GM13977 (cell line): ENCODE measurements around the gene RNF126.

ENCODE experiments used
- DNase-seq: peaks from one replicate; pipeline ENCODE4 v3.0.0; 2012; ENCODE audit warnings: low spot score
- in situ Hi-C: fragments of 300-500 bp; cut with MboI; formaldehyde crosslinking; loops from one replicate; pipeline ENCODE4 v1.12.0; 2022; ENCODE audit warnings: low sequenced_read_pairs, low pct_unique_long_range_greater_than_20kb, mixed read lengths, inconsistent platforms; ENCODE audit not compliant: unreplicated experiment
- TF ChIP-seq, protein P1 (sequence below): IDR thresholded peaks from 2 replicates; pipeline ENCODE4 v1.5.1; 2012; ENCODE audit warnings: mild to moderate bottlenecking, control low read depth; ENCODE audit not compliant: insufficient read depth; ENCODE audit errors: extremely low read depth, missing control alignments

RNF126 gene

DNA sequence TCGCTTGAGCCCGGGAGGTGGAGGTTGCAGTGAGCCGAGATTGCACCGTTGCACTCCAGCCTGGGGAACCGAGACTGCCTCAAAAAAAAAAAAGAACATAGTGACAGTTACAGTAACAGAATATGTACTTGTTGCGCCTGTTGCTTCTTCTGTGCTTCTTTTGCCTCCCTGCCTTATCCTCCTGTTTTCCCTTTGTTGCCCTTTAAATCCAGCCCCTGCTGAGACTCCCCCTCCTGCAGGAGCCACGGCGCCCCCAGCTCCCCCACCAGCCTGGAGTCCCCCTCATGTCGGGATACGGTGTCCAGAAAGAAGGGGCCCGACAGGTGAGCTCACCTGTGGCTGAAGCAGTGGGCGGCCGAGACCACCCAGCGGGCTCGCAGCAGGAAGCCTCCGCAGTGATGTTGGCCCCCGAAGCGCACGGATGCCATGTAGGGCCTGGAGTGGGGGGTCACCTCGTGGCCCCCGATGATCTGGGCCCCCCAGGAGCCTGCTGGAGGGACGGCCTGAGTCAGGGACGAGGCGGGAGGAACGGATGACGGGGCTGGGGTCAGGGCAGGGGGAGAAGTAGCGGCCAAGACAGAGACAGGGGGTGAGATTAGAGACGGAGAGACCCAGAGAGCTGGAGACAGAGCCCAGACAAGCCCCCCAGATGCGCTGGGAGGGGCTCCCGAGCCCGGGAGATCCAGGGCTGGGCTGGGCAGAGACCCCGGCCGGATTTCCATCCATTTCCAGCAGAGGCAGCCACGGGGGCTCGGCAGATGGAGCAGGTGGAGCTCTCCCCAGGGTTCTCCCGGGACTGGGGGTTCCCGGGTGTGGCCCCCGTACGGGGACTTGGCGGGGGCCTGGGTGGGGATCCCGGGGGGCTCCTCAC lies 31.7 kb upstream of the RNF126 start:
- in situ Hi-C loops, result no loop called here
- TF ChIP-seq, protein P1, sequence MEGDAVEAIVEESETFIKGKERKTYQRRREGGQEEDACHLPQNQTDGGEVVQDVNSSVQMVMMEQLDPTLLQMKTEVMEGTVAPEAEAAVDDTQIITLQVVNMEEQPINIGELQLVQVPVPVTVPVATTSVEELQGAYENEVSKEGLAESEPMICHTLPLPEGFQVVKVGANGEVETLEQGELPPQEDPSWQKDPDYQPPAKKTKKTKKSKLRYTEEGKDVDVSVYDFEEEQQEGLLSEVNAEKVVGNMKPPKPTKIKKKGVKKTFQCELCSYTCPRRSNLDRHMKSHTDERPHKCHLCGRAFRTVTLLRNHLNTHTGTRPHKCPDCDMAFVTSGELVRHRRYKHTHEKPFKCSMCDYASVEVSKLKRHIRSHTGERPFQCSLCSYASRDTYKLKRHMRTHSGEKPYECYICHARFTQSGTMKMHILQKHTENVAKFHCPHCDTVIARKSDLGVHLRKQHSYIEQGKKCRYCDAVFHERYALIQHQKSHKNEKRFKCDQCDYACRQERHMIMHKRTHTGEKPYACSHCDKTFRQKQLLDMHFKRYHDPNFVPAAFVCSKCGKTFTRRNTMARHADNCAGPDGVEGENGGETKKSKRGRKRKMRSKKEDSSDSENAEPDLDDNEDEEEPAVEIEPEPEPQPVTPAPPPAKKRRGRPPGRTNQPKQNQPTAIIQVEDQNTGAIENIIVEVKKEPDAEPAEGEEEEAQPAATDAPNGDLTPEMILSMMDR, result no peak
- DNase-seq, result no peak

DNA sequence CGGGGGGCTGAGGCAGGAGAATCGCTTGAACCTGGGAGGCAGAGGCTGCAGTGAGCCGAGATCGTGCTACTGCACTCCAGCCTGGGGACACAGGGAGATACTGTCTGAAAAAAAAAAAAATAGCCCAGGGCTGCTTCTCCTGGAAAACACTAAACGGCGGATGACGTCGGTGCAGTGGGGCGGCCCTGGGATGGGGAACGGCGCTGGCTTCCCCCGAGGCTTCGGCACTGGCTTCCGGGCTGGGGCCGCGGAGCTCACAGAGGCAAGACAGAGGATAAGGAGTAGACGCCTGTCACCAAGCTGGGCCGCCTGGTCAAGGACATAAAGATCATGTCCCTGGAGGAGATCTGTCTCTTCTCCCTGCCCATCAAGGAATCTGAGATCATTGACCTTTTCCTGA lies 27.2 kb upstream of the RNF126 start:
- no peak for DNase-seq
- in situ Hi-C loops, result no loop called here
- TF ChIP-seq, protein P1, result no peak

DNA sequence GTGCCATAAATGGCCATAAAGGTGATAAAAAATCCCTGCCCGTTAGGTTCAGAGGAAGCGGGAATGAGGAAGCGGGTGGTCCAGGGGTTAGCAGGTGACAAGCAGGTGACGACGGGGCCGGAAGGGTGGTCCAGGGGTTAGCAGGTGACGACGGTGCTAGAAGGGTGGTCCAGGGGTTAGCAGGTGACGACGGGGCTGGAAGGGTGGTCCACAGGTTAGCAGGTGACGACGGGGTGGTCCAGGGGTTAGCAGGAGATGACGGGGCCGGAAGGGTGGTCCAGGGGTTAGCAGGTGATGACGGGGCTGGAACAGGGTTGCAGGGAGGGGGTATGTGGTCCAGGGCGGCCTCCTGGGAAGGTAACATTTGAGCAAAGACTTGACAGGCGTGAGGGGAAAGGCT lies 26.0 kb upstream of the RNF126 start:
- in situ Hi-C loops, result no loop called here
- DNase-seq, result no peak
- TF ChIP-seq, protein P1, result no peak

DNA sequence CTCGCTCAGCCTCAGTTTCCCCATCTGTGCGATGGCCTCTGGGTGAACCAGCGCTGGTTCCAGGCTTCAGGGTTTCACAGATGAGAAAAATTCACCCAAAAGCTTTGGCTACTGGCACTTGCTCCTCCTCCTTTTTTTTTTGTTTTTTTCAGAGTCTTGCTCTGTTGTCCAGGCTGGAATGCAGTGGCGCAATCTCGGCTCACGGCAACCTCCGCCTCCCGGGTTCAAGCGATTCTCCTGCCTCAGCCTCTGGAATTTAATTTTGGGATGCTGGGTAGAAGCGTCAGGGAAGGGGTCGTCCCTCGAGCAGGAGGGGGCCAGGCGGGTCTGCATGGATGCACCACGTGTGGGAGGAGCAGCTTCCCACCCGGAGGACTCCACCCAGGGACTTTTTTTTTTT lies 25.2 kb upstream of the RNF126 start:
- DNase-seq, result no peak
- in situ Hi-C loops, result no loop called here
- TF ChIP-seq, protein P1, result no peak

DNA sequence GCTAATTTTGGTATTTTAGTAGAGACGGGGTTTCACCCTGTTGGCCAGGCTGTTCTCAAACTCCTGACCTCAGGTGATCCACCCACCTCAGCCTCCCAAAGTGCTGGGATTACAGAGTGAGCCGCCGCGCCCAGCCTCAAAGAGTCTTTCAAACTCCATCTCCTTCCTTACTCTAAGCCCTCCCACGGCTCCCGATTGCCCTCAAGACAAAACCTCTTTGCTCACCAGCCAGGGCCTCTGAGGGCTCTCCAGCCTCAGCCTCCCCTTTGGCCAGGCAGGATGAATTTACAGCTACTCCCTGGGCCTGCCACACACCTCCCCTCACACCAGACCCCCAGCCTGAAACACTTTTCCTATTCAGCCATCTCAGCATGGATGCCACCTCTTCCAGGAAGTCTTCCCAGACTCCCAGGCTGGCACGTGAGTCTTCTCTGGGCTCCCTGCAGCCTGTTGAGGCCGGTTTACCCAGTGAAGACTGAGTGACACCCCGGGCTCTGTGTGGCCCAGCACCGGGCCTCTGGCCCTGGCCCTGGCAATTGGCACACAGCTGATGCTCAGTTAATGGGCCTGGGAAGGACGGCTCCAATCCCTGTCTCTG lies 24.7 kb upstream of the RNF126 start:
- TF ChIP-seq, protein P1, result no peak
- in situ Hi-C loops, result no loop called here
- no peak for DNase-seq

DNA sequence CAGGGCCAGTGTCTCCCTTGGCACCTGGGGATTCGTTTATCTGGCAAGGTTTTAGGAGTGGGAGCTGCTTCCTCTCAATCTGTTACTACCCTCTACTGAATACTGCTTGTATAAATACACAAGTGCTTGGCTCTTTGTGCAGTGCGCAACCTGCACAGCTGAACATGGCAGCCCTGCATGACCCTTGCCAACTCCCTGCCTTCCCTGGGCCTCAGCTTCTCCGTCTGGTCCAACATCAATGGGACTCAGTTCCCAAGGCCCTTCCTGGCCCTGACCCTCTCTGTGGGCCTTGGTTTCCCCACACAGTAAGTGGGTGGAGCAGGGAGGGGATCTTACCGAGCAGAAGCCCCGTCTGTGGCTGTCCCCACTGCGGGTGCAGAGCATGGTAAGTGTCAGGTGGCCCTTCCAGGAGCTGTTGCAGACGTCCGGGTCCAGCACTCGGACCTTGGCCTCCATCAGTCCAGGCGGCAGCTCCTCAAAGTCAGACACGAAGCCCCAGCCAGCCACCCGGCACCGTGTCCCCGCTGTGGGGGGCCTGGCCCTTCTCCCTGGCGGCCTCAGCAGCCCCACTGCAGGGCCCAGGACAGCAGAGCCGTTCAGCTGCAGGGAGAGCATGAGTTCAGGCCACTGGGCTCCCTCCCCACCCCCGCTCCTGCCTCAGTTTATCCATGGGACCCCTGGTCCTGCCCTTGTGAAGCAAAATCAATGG lies 23.7 kb upstream of the RNF126 start:
- DNase-seq, result no peak
- TF ChIP-seq, protein P1, result no peak
- in situ Hi-C loops, result no loop called here
